GM19372 (cell line): Measurements from ENCODE around the gene LRRN2.
"Not testable (repeated sequence)": the region's sequence is repeated elsewhere in the genome, so short reads cannot be mapped to it uniquely, and the experiment has no call there.

Experiments
- ATAC-seq: cut with Tn5 transposase; IDR thresholded peaks from one replicate; pipeline ENCODE4 v1.9.1; 2021; ENCODE audit warnings: mild to moderate bottlenecking, low read depth, moderate library complexity; ENCODE audit not compliant: unreplicated experiment

LRRN2 gene

GRCh38 chr1:204685236-204686006 lies at the start of gene LRRN2:
TSS of gene LRRN2 (minus strand) at chr1:204685738. CDS start at chr1:204619992, 65,746 bp downstream.
- no peak for ATAC-seq

DNA sequence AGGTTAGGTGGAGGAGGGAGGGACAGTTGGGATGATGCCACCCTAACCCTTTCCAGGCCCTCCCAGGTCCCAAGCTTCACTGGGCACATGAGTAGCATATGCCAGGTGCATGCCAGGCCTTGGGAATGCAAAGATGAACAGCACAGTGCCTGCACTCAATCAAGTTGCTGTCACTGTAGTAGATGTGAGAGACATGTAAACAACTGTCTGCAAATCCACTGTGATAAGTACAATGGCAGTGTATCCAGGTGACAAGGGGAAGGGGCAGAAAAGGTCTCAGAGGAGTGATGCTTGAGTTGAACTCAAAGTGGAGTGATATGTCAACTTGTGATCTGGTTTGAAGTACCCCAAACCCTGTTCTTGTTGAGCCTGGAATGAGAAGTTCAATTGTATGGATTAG lies 49.5 kb upstream of the LRRN2 start:
- ATAC-seq = no peak

GRCh38 chr1:204733869-204734596 lies 48.5 kb upstream of the LRRN2 start:
- ATAC-seq = no peak

DNA sequence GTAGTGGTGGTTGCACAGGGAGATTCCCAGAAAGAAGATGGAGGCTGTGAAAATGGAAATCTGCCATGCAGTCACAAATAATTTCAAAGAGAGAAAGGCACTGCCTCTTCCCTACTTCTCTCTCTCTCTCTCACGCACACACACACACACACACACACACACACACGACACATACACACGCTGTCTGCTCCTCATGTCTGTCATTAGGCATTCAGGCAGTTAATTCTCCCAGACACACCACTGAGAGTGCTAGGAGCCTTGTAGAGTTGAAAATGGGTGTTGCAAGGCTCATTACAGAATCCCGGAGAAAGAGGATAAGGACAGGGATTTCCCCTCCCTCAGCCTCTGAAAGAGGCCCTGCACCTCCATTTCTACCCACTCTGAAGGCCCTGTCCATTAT lies 47.8 kb upstream of the LRRN2 start:
- ATAC-seq = no peak

GRCh38 chr1:204731985-204732575 lies 46.5 kb upstream of the LRRN2 start:
- ATAC-seq = no peak

DNA sequence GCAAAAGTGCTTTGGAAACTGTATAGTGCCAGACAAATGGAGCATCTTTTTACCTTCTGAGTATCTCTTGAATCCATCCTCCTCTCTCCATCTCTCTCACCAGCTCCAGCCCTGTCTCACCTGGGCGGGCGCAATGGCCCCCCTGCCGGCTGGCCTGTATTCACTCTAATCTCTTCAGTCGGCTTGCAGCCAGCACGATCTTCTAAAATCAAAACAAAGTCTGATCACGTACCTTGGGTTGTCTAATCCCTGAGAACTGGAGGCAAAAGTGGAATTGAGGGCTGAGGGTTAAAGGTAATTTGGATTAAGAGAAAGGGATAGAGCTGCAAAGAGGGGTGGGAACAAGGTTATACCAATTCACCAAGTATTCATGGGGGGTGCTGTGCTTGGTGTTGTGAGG lies 46.0 kb upstream of the LRRN2 start:
- ATAC-seq = no peak

GRCh38 chr1:204730826-204731459 lies 45.4 kb upstream of the LRRN2 start:
- ATAC-seq = no peak

DNA sequence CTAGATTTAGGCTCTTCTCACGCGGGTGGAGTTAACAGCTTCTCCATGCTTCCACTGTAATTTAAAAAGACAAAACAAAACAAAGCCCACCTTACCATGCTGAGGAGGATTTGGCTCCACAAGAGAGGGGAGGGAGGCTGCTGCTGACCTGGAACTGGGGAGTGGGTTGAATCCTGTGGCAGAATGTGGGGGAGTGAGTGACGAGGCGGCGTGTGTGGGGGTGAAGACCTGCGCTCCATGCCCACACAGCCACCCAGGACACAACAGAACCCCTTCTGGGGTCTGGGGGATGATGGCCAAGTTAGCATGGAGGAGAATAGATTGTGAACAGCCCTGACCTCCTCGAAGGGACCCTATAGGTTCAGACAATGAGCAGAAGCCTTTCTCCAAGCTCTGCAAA lies 44.0 kb upstream of the LRRN2 start:
- ATAC-seq = no peak

GRCh38 chr1:204728456-204728855 lies 42.9 kb upstream of the LRRN2 start:
- ATAC-seq = no peak

DNA sequence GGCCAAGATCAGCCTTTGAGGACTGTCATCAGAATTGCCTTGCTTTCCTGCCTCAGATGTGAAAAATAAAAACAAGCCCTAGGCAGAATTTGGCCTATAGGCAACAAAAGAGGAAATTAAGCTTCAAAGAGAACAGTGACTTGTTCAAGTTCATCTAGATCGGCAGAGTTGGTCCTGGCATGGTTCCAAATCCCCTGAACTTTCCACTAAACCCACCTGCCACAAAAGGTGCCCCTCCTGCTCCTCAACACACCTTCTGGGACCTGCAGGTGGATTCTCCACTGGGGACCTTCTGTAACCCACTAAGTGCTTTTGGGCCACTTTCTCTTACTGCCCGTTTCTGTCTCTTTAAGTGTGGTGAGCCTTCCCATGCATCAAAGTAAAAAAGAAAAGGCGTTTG lies 42.5 kb upstream of the LRRN2 start:
- ATAC-seq = no peak

GRCh38 chr1:204727438-204727837 lies 41.9 kb upstream of the LRRN2 start:
- not testable (repeated sequence) for ATAC-seq

GRCh38 chr1:204726478-204726877 lies 40.9 kb upstream of the LRRN2 start:
- ATAC-seq = no peak

- no peak for ATAC-seq
Observed at GRCh38 chr1:204725821-204726448, 40.4 kb upstream of the LRRN2 start.

DNA sequence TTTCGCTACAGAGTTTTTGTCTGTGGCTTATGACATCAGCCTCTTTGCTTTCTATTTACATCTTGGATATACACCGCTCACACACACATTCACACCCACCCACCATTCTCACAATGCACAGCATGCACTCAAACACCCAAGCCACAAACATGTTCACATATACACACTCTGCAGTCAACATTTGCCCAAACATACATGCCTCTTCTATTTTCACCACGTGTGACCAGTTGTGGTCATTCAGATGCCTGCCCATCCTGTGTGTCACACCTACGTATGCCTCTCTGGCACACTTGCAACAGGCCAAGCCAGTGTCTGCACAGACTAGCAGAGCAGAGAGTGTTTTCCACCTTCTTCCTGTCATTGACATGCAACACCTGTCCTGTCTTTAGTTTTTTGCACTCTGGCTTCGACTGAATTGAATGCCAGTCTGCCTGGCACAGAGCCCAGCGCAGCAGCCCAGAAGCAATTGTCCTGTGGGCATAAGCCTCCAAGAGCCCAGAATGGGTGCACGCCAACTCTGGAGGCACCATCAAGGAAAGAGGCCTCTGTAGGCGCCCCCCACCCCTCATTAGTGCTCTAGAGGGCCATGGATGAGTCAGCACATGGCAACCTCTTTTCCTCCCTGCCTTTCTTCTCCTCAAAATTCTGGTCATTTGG lies 37.7 kb upstream of the LRRN2 start:
- no peak for ATAC-seq

DNA sequence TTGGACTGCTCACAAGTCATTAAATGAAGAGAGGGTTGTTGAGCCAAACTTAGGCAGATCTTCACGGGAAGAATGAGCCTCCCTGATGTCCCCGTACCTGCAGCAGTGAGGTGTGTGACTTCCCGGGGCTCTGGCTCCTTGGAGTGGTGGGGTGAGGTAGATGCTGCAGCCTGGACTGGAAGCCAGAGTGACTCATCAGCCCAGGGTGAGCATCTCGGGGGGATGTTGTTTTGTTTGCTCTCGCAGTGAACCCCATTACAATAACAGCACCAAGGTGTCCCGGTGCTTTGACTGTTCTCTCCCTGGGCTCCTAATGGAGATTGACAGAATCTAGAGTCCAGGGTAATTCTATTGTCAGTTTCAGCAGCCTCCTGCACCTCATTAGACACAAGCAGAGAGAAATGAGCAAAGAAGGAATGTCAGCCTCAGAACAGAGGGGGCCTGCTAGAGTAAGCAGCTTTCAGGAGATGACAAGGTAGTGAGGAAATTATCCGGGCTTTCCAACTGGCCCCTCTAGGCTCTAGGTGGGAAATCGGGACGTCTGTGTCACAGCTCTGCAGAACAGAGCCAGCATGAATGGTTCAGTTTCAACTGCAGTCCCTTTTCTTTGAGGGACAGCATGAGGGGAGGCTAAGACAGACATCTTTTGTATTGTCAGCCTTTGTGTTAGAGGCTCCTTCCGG lies 36.0 kb upstream of the LRRN2 start:
- ATAC-seq = no peak

DNA sequence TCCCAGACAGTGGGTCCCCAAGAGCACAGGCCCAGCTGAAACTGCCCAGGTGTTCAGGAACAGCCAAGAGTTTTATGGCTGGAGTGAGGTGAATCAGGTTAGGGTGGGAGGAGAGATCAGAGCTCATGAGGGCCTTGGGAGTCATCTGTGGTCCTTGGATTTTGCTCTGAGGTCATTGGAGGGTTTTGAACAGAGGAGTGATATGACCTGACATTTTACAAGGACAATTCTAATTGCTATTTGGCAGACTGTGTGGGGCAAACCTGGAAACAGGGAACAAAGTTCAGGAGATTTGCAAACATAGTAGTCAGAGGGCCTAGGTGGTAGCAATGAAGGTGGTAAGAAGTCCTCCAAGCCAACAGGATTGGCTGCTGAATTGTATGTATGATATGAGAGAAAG lies 31.1 kb upstream of the LRRN2 start:
- ATAC-seq = no peak

GRCh38 chr1:204714861-204715511 lies 29.4 kb upstream of the LRRN2 start:
- ATAC-seq = no peak

DNA sequence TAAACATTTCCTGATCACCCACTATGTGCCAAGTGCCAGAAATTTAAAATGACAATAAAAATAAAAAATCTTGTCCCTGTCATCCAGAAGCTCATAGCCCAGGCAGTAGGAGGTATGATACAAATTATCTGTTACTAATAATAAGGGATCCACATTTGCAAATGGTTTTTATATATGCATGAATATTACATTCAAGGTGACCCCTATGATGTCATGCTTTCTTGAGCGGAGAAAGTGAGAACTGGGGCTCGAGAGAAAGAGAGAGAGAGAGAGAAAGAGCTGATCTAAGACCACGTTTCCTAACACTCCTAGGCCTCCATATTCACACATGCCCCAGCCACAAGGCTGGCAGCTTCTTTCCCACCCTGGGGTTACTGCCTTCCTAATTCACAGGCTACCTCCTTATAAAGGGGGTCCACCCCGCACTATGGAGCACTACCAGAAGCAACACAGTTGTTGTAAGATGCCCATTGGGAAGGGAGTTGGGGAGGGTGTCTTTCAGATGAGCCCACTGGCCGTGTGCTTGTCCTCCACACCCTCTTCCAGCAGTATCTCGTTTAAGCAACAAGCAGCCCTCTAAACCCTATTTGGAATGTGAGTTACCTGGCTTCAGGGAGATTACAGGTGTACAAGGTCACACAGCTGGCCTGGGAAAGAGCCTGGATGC lies 28.8 kb upstream of the LRRN2 start:
- ATAC-seq = no peak

DNA sequence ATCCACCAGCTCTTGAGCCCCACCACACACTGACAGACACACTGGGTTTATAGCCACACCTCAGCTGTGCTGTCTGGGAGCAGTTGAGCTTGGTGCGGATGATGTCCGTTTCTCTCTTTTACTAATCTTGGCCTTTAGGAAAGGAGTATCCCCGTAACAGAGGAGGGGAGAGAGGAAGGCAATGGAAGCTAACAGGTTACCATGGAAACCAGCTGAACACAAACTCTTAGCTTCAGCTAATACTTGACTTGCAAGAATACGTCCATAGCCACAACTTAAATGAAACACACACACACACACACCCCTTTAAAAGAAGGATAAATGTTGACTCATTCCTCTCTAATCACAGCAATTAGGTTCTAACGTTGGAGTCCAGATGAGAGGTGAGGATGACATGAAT lies 28.0 kb upstream of the LRRN2 start:
- ATAC-seq = no peak
